ENCODE measurements around the gene FGG.
A peak's percentile ranks its signal among the peaks of the same experiment; 100 is the strongest.

Gene FGG

DNA sequence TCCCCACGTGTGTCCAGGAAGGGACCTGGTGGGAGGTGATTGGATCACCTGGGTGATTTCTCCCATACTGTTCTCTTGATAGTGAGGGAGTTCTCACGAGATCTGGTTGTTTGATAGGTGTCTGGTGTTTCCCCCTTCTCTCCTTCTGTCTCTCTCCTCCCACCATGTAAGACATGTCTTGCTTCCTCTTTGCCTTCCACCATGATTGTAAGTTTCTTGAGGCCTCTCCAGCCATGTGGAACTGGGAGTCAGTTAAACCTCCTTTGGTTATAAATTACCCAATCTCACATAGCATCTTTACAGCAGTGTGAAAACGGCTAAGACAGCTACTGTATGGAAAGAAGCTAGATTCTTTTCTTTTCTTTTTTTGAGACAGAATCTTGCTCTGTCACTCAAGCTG, 21.6 kb upstream of the FGG start:
- no peak overlapping the region for H3K4me3 ChIP-seq (replicated peaks; ENCODE audit: low read depth, low read length)
- no peak for DNase-seq (ENCODE audit: low read depth)
- TF ChIP-seq, protein P1, sequence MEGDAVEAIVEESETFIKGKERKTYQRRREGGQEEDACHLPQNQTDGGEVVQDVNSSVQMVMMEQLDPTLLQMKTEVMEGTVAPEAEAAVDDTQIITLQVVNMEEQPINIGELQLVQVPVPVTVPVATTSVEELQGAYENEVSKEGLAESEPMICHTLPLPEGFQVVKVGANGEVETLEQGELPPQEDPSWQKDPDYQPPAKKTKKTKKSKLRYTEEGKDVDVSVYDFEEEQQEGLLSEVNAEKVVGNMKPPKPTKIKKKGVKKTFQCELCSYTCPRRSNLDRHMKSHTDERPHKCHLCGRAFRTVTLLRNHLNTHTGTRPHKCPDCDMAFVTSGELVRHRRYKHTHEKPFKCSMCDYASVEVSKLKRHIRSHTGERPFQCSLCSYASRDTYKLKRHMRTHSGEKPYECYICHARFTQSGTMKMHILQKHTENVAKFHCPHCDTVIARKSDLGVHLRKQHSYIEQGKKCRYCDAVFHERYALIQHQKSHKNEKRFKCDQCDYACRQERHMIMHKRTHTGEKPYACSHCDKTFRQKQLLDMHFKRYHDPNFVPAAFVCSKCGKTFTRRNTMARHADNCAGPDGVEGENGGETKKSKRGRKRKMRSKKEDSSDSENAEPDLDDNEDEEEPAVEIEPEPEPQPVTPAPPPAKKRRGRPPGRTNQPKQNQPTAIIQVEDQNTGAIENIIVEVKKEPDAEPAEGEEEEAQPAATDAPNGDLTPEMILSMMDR (IDR thresholded peaks at IDR 0.05; ENCODE audit: low read length, missing control alignments), result no peak

DNA sequence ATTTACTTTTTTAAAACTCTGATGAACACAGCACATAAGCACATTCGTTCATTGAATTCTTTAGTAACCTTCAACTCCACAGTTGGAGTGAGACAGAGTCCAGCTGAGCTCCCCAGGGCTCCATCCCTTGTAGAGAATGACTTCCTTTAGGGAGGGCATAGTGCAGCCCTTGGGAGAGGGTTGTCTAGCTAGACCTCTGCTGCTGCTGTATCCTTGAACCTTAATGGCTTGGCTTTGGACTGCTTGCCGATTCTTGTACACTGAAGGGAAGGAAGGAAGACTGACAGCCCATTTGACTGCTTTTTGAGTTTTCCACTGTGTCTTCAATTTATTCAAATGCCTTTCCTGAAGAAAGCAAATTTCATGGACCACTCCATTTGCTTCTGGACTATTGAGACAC, 19.4 kb upstream of the FGG start:
- TF ChIP-seq, protein P1 (IDR thresholded peaks at IDR 0.05; ENCODE audit: low read length, missing control alignments), result no peak
- no peak overlapping the region for H3K4me3 ChIP-seq (replicated peaks; ENCODE audit: low read depth, low read length)
- no peak for DNase-seq (ENCODE audit: low read depth)

DNA sequence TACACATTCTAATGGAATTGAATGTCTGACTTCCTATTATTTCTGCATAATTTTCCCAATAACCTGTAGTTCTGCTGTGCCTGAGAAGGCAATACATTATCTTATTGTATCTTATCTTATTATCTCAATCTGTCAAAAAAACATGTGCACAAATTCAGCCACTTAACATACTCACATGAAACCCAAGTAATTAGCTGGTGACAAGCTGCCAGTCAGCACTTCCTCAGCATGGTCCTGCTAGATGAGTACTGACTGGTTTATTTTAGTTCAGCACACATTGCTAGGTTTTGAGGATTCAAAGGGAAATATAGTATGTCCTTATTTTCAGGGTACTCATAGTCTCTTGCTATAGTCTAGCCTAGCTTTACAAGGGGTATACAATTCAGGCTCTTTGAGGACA, 17.9 kb upstream of the FGG start:
- no peak overlapping the region for H3K4me3 ChIP-seq (replicated peaks; ENCODE audit: low read depth, low read length)
- TF ChIP-seq, protein P1 (IDR thresholded peaks at IDR 0.05; ENCODE audit: low read length, missing control alignments), result no peak
- no peak for DNase-seq (ENCODE audit: low read depth)

DNA sequence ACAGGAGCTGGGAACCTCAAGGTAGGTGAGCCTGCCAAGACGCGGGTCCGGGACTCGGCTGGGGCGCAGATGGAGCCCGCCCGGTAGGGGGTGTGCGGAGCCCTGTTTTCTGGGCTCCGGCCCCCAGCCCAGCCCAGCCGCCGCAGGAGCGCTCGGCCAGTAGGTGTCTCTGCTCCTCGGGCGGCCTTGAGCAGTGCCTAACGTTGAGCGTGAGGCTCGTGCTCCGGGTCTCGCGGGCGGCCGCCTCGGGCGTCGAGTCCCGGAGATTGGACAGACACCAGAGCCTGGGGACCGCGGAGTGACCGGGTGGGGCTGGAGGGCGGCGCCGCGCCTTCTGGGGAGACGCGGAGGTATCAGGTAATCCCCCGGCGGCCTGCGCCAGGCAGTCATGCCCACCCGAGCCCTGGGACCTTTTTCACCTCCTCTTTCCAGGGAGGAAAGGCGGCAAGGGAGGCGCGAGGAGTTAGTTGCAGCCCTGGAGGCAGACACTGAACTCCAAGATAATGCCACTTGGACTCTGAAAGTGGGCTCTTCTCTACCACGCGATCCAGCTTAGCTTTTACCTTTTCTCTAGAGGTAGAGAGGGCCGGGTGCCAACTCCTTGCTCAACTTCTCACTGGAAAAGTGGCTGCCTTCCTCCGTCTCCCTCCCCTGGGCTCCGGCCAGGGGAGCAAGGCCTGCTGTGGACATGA, 14.5 kb upstream of the FGG start:
- TF ChIP-seq, protein P1 (IDR thresholded peaks at IDR 0.05; ENCODE audit: low read length, missing control alignments), result peak; percentile 47
- peak; percentile 39 for DNase-seq (ENCODE audit: low read depth)

DNA sequence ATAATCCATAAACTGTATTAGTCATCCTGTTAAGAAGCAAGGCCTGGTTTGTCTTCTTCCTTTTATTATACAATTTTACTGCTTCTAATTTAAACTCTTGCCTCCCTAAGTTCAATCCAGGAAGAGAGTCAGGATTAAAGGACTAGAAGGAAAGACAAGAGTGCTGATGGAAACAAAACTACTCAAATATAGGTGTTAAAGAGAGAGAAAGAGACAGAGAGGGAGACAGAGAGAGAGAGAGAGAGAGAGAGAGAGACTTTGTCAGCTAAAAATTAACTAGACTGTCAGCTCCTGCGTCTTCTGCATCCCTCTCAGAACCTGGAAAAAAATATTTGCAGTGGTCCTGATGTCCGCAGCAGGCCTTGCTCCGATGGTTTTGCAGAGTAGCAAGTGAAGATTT, 13.5 kb upstream of the FGG start:
- no peak for DNase-seq (ENCODE audit: low read depth)
- H3K4me3 ChIP-seq (replicated peaks; ENCODE audit: low read depth, low read length), result no peak overlapping the region
- TF ChIP-seq, protein P1 (IDR thresholded peaks at IDR 0.05; ENCODE audit: low read length, missing control alignments), result no peak

More for the DNA sequence above, 14.5 kb upstream of the FGG start:
- peak overlapping the region; percentile 21 for H3K4me3 ChIP-seq (replicated peaks; ENCODE audit: low read depth, low read length)

DNA sequence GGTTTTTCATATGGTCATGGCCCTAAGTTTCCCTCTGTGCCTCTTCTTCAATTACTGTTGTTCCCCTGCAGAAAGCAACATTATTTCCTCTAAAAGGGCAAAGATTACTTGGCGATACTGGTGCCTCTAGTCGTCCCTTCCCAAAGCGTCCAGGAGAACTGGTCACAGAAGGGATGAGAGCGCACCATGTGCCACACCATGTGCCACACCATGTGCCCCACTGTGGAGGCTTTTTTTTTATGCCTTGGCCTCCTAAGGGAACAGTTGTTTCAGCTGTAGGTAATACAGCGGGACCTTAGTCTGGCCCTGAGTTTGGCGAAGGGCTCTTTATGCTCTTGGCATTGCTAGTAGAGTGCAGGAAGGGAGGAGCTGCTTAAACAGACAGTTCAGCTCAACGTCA, 11.5 kb upstream of the FGG start:
- no peak for DNase-seq (ENCODE audit: low read depth)
- H3K4me3 ChIP-seq (replicated peaks; ENCODE audit: low read depth, low read length), result no peak overlapping the region
- TF ChIP-seq, protein P1 (IDR thresholded peaks at IDR 0.05; ENCODE audit: low read length, missing control alignments), result no peak

DNA sequence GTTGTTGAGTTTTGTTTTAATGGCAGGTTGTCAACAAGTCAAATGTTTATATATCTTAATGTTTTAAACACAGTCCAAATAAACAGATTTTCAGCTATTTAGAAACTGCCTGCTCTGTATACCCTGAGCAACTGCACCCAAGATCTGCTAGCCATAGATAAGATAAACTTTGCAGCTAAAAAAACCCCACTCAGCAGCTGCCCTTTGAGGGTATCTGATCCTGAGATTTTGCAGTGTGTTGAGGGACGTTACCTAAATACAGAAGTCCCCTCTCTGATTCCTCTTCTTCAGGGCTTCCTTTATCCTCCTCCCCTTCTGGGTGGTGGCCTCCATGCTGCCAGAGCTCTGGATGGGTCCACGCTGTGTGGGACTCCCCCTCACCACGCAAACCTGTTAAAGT, 11.0 kb upstream of the FGG start:
- TF ChIP-seq, protein P1 (IDR thresholded peaks at IDR 0.05; ENCODE audit: low read length, missing control alignments), result no peak
- no peak overlapping the region for H3K4me3 ChIP-seq (replicated peaks; ENCODE audit: low read depth, low read length)
- no peak for DNase-seq (ENCODE audit: low read depth)

All from fibroblast of pulmonary artery (primary cell).